ENCODE data around the gene ALG5.

The ALG5 gene

GRCh38 chr13:36999054-36999714 is at the start of gene ALG5:
Gene ALG5 (minus strand): TSS chr13:36999340. CDS start chr13:36999300, 40 bp downstream.
- DNase-seq: peak; percentile 89

- DNase-seq: no peak
Measured at GRCh38 chr13:37047846-37048245, 48.7 kb upstream of the ALG5 start.

- DNase-seq: no peak
Measured at GRCh38 chr13:37047032-37047431, 47.9 kb upstream of the ALG5 start.

GRCh38 chr13:37046062-37046461 is 46.9 kb upstream of the ALG5 start:
- DNase-seq: no peak

- DNase-seq: no peak
Measured at GRCh38 chr13:37040789-37041188, 41.6 kb upstream of the ALG5 start.

- no peak for DNase-seq
Measured at GRCh38 chr13:37039896-37040295, 40.8 kb upstream of the ALG5 start.

GRCh38 chr13:37037241-37037640 is 38.1 kb upstream of the ALG5 start:
- no peak for DNase-seq

GRCh38 chr13:37029617-37030016 is 30.5 kb upstream of the ALG5 start:
- no peak for DNase-seq

GRCh38 chr13:37027639-37028038 is 28.5 kb upstream of the ALG5 start:
- no peak for DNase-seq

- no peak for DNase-seq
Measured at GRCh38 chr13:37026771-37027170, 27.6 kb upstream of the ALG5 start.

GRCh38 chr13:37023871-37024270 is 24.7 kb upstream of the ALG5 start:
- no peak for DNase-seq

GRCh38 chr13:37014609-37015008 is 15.5 kb upstream of the ALG5 start:
- DNase-seq: no peak

GRCh38 chr13:37011788-37012187 is 12.6 kb upstream of the ALG5 start:
- DNase-seq: no peak

- no peak for DNase-seq
Measured at GRCh38 chr13:37011002-37011401, 11.9 kb upstream of the ALG5 start.

GRCh38 chr13:37010424-37010823 is 11.3 kb upstream of the ALG5 start:
- DNase-seq: no peak

GRCh38 chr13:37009692-37010091 is 10.6 kb upstream of the ALG5 start:
- no peak for DNase-seq

- no peak for DNase-seq
Measured at GRCh38 chr13:37001921-37002250, 2.7 kb upstream of the ALG5 start.

GRCh38 chr13:36998624-36999041 is 507 bp downstream of the ALG5 start:
- no peak for DNase-seq

- DNase-seq: no peak
Measured at GRCh38 chr13:36997716-36998427, 1.3 kb downstream of the ALG5 start.

- DNase-seq: no peak
Measured at GRCh38 chr13:36992362-36992761, 6.8 kb downstream of the ALG5 start.

- DNase-seq: no peak
Measured at GRCh38 chr13:36986462-36987240, 12.5 kb downstream of the ALG5 start.

GRCh38 chr13:36981156-36981743 is 17.9 kb downstream of the ALG5 start:
- DNase-seq: peak; percentile 71

- DNase-seq: no peak
Measured at GRCh38 chr13:36979361-36980050, 19.6 kb downstream of the ALG5 start.
